ENCODE data around the gene LCMT1.

DNA sequence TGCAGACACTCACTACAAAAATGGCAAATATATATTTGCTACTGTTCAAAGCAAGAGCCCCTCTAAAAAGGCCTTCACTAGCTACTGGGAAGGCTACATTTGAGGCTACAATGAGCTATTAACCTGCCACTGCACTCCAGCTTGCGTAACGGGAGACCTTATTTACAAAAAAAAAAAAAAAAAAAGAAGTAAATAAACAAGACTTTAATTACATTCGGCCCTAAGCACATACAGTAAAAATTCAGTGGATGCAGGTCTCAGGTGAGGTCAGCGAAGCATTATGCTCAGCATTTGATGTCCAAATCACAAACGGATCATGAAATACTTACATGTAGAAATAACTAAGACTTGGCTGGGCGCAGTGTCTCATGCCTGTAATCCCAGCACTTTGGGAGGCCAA lies 26.7 kb upstream of the LCMT1 start:
- TF ChIP-seq EZH2 (IDR thresholded peaks at IDR 0.05; ENCODE audit: insufficient read depth, poor library complexity, severe bottlenecking): no peak
- TF ChIP-seq EZH2phosphoT487 (IDR thresholded peaks at IDR 0.05; ENCODE audit: insufficient read depth, low read depth): no peak

Measured in GM23248 (cell line).